Hematopoietic multipotent progenitor cell (in vitro differentiated cells): ENCODE data around the gene OR5L2. TPM values are rescaled to one million over a fixed set of nuclear protein-coding genes. Genes with fewer than 3 reads are reported as not detected.
"Not testable (repeated sequence)": the region's sequence is repeated elsewhere in the genome, so short reads cannot be mapped to it uniquely, and the experiment has no call there.

Experiments used
- DNase-seq, 3 donors: peaks; one replicate each; pipeline ENCODE4 v3.0.0-alpha.2; 2011 to 2015; ENCODE audit warnings: low read depth in 2 of 3, low spot score in 2 of 3
- small RNA-seq: library from RNA; depleted of rRNA; stranded (forward); fragments of <200 nt; gene quantifications from one replicate; pipeline ENCODE3, GENCODE V24; 2012
- total RNA-seq: library from RNA; depleted of rRNA; stranded (reverse); fragments of >200 nt; gene quantifications from one replicate; pipeline ENCODE4 v1.2.3, GENCODE V29; 2012

Gene OR5L2
- not detected for total RNA-seq

- DNase-seq: no peak
Observed at GRCh38 chr11:55826919-55827318, at the start of gene OR5L2. Gene OR5L2, plus strand, starts transcription at chr11:55827219. Its CDS starts 0 bp downstream, at chr11:55827219.

GRCh38 chr11:55791606-55792005, 35.4 kb upstream of the OR5L2 start:
- DNase-seq: no peak

DNA sequence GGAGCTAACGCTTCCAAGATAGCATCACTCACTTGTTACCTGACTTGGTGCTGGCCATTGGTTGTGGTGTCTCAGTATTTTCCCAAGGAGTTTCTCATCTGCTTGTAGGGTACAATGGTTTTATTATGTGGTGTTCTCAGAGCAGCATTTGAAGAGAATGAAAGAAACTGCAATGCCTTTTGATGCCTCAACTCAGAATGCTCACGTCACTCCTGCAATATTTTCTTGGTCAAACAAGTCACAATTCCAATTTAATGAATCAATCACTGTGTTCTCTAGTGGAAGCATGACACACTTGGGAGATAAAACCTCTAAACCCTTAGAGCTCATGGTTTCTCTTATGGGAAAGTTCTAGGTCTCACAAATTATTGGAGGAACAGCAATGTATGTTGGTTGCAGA, 33.7 kb upstream of the OR5L2 start:
- DNase-seq: no peak

- DNase-seq: no peak
Observed at GRCh38 chr11:55795256-55795655, 31.8 kb upstream of the OR5L2 start, which contains the start of gene OR5D14. Gene OR5D14, plus strand, starts transcription at chr11:55795556. Its CDS starts 0 bp downstream, at chr11:55795556.

DNA sequence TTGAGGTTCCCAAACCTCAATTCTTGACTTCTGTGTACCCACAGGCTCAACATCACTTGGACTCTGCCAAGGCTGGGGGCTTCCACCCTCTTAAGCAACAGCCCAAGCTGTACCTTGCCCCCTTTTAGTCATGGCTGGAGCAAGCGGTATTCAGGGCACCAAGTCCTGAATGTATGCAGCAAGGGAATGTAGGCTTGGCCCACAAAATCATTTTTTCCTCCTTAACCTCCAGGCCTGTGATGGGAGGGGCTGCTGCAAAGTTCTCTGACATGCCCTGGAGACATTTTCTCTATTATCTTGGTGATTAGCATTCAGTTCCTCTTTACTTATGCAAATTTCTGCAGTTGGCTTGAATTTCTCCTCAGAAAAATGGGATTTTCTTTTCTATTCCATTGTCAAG, 20.8 kb upstream of the OR5L2 start:
- no peak for DNase-seq

DNA sequence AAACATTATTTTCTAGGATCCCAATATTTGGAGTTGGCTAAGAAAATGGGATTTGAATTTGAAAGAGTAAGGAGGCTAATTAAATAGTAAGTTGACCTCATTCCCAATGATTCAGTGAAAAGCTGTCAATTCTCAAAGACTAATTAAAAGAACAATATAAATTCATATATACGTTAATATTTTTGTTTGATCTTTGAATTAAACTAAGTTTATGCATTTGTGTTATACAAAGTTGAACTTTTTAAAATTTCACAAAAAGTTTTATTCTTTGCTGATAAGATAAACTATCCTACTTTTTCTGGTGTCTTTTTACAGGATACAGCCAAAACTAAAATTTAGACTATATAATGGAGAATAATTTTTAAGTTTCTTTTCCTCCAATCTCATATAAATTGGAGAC, 16.0 kb upstream of the OR5L2 start, which contains the start of gene OR5L1:
Gene OR5L1 (plus strand): TSS at position 301 of the 400 bp plus-strand sequence. CDS start 100 bp downstream, outside the sequence.
- no peak for DNase-seq

DNA sequence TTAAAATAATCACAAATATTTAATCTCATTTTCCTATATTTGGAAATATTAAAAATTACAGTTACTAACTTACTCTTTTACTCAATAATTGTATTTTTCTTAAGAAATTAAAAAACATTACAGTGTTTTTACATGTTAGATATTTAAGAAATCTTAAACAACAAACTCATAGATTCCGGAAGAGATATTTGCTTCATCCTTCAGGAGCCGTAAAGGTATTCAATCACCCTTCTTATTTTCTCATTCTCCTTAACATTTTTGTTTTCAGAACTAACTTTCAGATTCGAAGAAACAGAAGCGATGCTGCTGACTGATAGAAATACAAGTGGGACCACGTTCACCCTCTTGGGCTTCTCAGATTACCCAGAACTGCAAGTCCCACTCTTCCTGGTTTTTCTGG, 7.7 kb upstream of the OR5L2 start, which contains the start of gene OR5D18:
Gene OR5D18 (plus strand): TSS at position 301 of the 400 bp plus-strand sequence. CDS start 0 bp downstream, at position 301.
- no peak for DNase-seq

DNA sequence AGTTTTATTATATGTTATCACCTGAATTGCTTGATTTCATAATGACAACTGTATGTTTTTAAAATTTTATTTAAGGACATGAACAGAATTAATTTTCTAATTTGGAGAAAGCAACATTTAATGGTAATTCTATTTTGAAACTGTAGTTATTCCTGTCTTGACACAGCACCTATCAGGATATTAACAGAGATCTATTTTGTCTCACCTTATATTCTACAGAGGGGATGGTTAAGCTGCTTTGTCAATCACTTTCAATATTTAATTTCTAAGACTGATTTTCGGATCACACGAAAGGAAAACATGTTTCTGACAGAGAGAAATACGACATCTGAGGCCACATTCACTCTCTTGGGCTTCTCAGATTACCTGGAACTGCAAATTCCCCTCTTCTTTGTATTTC, 11.4 kb downstream of the OR5L2 start, which contains the start of gene OR5D16:
Gene OR5D16 (plus strand): TSS at position 301 of the 400 bp plus-strand sequence. CDS start 0 bp downstream, at position 301.
- DNase-seq: no peak

DNA sequence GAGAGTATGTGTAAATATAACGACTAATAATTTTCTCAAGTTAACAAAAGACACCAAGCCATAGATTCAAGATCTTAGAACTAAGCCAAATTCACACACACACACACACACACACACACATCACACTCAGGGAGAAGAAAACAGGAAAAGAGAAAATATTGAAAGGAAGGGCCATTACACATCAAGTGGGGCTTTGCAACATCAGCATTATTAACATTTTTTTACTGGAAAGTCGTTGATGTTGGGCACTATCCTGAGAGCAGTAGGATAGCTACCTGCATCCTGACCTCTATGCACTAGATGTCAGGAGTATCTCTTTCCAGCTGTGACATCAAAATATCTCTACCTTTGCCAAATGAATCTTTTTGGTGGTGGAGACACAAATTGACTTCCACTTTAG, 20.4 kb downstream of the OR5L2 start:
- DNase-seq: no peak

- DNase-seq: no peak
Observed at GRCh38 chr11:55849037-55849436, 22.0 kb downstream of the OR5L2 start.

- DNase-seq: no peak
Observed at GRCh38 chr11:55852141-55852540, 25.1 kb downstream of the OR5L2 start.

- DNase-seq: no peak
Observed at GRCh38 chr11:55854704-55855103, 27.7 kb downstream of the OR5L2 start.

DNA sequence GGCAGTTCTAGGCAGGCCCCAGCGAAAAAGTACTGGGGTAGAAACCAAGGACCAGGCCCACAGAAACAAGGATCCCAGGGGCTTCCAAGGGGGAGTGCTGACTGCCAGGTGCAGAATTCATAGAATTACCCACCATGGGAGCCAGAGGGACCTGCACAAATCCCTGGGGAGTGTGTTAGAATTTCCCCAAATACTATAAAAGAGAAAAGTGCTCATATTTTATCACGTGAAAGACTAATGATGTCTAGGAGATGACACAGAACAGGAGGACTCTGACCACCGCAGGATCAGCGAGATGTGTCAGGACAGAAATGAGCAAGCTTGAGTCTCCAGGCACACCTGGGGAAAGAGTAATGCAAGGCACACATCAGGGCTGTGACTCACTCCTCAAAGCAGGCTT, 40.3 kb downstream of the OR5L2 start:
- not testable (repeated sequence) for DNase-seq

DNA sequence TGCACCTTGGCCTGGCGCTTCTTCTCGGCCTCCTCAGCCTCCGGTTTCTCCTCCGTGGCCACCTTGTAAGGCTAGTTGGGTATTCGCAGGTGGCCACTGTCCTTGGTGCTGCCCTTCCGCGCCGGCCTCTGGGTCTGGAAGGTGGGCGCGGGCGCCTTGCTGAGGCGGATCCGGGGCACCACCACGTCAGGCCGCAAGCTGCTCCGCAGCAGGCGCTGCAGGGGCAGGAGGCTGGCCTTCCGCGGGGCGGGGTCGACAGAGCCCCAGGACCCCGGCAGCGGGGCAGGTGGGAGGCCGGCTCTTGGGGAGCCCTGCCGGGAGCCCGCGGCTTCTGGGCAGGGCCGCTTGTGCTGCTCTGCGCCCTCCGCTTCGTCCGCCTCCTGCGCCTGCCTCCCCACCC, 45.7 kb downstream of the OR5L2 start:
- not testable (repeated sequence) for DNase-seq

DNA sequence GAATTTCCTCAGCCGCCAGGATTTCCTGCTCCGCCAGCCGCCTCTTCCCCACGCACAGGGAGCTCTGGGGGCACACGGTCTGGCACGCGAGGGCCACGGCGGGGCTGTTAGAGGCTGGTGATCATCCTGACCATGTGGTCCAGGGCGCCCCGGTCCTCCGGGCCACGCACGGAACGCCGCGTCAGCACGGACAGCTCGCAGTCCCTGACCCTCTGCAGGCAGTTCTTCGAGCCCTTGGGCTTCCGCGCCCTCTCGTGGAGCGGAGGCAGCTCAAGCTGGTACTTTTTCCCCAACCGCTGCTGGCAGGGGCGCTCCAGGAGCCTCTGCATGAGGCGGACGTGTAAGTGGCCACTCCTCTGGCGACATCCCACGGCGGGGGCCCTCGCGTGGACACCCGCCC, 46.1 kb downstream of the OR5L2 start:
- DNase-seq: not testable (repeated sequence)

Small RNA genes lying within 50 kb of the gene (small RNA-seq; reads per million reads assigned to genes)
- not detected for gene AC036111.3

Other genes starting within 250 kb of the OR5L2 start
- gene OR4C11, start 219.6 kb upstream of the OR5L2 start, total RNA-seq: not detected
- gene OR4P4, start 192.1 kb upstream of the OR5L2 start, total RNA-seq: not detected
- gene OR4S2, start 178.9 kb upstream of the OR5L2 start, total RNA-seq: not detected
- gene OR4C6, start 165.0 kb upstream of the OR5L2 start, total RNA-seq: not detected
- not detected for gene OR5D13, start 53.8 kb upstream of the OR5L2 start, total RNA-seq
- gene OR5D14, start 31.7 kb upstream of the OR5L2 start, total RNA-seq: not detected
- gene OR5L1, start 15.9 kb upstream of the OR5L2 start, total RNA-seq: not detected
- gene OR5D18, start 7.6 kb upstream of the OR5L2 start, total RNA-seq: not detected
- gene OR5D16, start 11.5 kb downstream of the OR5L2 start, total RNA-seq: not detected
- not detected for gene TRIM51, start 56.1 kb downstream of the OR5L2 start, total RNA-seq
- not detected for gene OR5W2, start 87.4 kb downstream of the OR5L2 start, total RNA-seq
- gene OR5I1, start 109.2 kb downstream of the OR5L2 start, total RNA-seq: not detected
- gene OR10AG1, start 142.7 kb downstream of the OR5L2 start, total RNA-seq: not detected
- gene OR5F1, start 167.4 kb downstream of the OR5L2 start, total RNA-seq: not detected
- gene OR5AS1, start 200.4 kb downstream of the OR5L2 start, total RNA-seq: not detected